Measurements from ENCODE around the gene NGF.
A peak's percentile ranks its signal among the peaks of the same experiment; 100 is the strongest.

DNA sequence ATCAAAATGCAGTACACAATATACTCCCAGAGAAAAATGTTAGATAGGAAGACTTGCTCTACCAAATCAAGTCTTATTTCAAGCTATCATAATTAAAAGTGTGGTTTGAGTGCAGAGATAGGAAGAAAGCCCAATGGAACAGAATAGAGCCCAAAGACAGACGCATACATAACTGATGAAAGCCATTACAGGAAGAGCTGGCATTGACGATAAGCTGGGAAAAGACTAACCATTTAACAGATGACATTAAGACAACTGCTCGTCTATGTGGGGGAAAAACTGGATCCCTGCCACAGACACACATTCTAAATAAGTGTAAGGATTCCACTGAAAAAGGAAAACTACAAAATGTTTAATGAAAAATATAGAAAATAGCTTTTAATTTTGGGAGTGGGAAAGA, 85.5 kb downstream of the NGF start:
- TF ChIP-seq GATA2 (IDR thresholded peaks at IDR 0.05; ENCODE audit: low read depth, low read length) = peak; percentile 70; the same call in 1 of the 2 replicates
- peak; percentile 55 for TF ChIP-seq GATA3 (IDR thresholded peaks at IDR 0.05; ENCODE audit: low read depth, low read length)
